ENCODE data around the gene TMEM233. TPM values are rescaled to one million over a fixed set of nuclear protein-coding genes. Genes with fewer than 3 reads are reported as not detected.
A peak's percentile ranks its signal among the peaks of the same experiment; 100 is the strongest.

Gene TMEM233
- total RNA-seq, 2 donors from 2014 or later, result 0.10 to 0.13 TPM

DNA sequence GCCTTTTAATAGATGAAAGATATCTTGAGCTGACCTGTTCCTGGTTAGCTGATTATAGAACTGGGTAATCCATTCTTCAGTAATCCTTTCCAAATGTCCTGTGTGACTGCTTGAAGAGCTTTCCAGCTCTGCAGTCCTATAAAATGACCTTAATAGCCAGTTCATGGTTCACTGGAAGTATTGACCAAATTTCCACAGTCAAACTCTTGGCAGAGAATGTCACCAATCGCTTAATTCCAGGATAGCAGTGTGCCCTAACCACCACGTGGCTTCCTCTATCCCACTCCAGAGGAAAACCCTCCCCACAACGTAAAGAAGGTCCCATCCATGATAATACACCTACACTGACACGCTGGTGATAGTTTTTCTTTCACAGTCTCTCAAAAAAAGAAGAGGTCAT lies 91.8 kb downstream of the TMEM233 start:
- Histone ChIP-seq H3K4me3 (no peak overlapping the region), H3K27me3 (no peaks in the 10 kb centered on the region), H3K36me3 (peaks cover 7% of the 10 kb centered on the region), H3K9me3 (no peaks in the 10 kb centered on the region), H3K27ac (peak overlapping the region; percentile 85), H3K9ac (ENCODE audit: low read depth in 2 of 2, low read length in 2 of 2) (peak overlapping the region in 1 of 2 donors; percentile 63), H3K4me1 (peaks cover 40% of the 10 kb centered on the region)
- no peak for DNase-seq
- TF ChIP-seq, protein P1, sequence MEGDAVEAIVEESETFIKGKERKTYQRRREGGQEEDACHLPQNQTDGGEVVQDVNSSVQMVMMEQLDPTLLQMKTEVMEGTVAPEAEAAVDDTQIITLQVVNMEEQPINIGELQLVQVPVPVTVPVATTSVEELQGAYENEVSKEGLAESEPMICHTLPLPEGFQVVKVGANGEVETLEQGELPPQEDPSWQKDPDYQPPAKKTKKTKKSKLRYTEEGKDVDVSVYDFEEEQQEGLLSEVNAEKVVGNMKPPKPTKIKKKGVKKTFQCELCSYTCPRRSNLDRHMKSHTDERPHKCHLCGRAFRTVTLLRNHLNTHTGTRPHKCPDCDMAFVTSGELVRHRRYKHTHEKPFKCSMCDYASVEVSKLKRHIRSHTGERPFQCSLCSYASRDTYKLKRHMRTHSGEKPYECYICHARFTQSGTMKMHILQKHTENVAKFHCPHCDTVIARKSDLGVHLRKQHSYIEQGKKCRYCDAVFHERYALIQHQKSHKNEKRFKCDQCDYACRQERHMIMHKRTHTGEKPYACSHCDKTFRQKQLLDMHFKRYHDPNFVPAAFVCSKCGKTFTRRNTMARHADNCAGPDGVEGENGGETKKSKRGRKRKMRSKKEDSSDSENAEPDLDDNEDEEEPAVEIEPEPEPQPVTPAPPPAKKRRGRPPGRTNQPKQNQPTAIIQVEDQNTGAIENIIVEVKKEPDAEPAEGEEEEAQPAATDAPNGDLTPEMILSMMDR (IDR thresholded peaks at IDR 0.05), result no peak
- intact Hi-C loops (cut with DNase I), result no loop called here

DNA sequence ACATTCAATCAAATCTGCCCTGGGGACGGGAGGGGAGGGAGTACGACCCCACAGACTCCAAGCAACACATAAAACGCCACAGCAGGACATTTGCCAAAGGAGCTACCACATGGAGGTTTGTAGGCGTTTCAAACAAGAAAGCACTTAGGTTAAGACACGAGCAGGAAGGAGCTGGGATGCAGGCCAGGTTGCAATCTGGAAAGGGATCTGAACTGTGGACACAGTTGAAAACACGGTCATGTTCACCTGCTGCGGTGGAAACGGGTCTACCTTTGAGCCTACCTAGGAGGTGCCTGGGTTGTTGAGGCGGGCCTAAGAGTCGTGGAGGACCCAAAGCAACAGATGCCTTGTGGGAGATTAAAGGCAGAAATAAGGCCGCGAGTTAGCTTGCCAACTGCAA lies 92.8 kb downstream of the TMEM233 start:
- Histone ChIP-seq H3K4me1 (peaks cover 35% of the 10 kb centered on the region), H3K9me3 (no peaks in the 10 kb centered on the region), H3K27ac (peak overlapping the region; percentile 85), H3K27me3 (no peaks in the 10 kb centered on the region), H3K36me3 (no peaks in the 10 kb centered on the region), H3K4me3 (no peak overlapping the region), H3K9ac (ENCODE audit: low read depth in 2 of 2, low read length in 2 of 2) (peak overlapping the region in 1 of 2 donors; percentile 38)
- peak; percentile 37 for DNase-seq
- intact Hi-C loops (cut with DNase I), result no loop called here
- TF ChIP-seq, protein P1 (IDR thresholded peaks at IDR 0.05), result no peak

DNA sequence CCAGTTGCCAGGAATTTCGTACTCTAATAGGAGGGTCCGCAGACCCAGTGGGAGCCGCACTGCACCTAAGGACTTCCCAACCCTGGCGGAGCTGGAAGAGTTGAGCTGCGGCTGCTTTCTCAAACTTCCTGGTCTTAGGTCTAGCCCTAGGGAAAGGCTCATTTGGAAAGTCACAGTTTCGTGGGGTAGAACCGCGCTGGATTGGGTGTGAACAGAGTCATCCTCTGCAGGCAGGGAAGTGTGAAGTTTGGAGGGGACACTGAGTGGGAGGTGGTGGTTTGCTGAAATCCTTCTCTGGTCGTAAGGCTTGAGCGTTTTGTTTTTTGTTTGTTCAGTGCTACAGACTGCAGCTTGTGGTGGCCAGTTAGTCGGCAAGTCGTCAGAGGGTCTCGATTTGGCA lies 93.2 kb downstream of the TMEM233 start:
- no peaks in the 10 kb centered on the region for H3K36me3 ChIP-seq
- TF ChIP-seq, protein P1 (IDR thresholded peaks at IDR 0.05), result no peak
- H3K4me3 ChIP-seq, result no peak overlapping the region
- H3K27ac ChIP-seq, result no peak overlapping the region
- H3K9ac ChIP-seq (ENCODE audit: low read depth in 2 of 2, low read length in 2 of 2), result peak overlapping the region in 1 of 2 donors; percentile 38
- H3K9me3 ChIP-seq, result no peaks in the 10 kb centered on the region
- H3K27me3 ChIP-seq, result no peaks in the 10 kb centered on the region
- H3K4me1 ChIP-seq, result peaks cover 31% of the 10 kb centered on the region
- intact Hi-C loops (cut with DNase I), result no loop called here
- DNase-seq, result no peak

DNA sequence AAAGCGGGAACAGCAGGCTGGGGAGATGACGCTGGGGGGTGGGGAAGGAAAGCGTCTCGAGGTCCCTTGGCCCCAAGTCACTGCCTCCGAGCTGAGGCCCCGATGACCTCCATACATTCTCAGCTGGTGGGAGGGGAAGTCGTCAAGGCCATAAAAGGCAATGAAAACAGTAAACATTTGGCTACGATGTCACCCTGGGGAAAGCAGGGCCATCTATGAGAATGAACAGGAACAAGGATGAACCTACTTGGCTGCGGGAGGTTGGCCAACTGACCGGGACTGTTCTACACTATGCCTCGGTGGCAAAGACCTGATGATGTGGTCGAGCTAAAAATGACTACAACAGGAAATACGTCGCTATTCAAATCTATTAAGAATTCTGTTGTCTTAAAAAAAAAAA lies 93.8 kb downstream of the TMEM233 start:
- Histone ChIP-seq H3K4me3 (no peak overlapping the region), H3K9ac (ENCODE audit: low read depth in 2 of 2, low read length in 2 of 2) (no peak overlapping the region), H3K36me3 (no peaks in the 10 kb centered on the region), H3K27ac (no peak overlapping the region), H3K27me3 (no peaks in the 10 kb centered on the region), H3K4me1 (peaks cover 31% of the 10 kb centered on the region), H3K9me3 (no peaks in the 10 kb centered on the region)
- intact Hi-C loops (cut with DNase I), result no loop called here
- DNase-seq, result no peak
- TF ChIP-seq, protein P1 (IDR thresholded peaks at IDR 0.05), result no peak

DNA sequence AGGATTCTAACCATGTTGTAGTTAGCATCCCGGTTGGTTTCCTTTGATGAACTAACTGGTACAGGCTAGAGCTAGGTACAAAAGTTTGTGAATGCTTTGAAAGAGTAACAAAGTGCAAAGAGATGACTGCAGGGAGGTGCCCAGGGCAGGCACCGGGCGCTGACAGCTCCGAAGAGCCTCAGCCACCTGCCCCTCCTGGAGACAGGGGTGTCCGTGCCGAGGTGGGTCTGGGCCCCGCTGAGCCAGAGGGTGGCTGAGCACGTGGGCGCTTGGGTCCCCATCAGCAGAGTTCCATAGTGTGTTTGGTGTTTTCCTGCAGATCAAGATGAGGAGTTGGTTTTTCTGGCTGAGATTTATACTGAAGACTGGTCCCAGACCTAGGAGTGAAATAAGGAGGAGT lies 94.3 kb downstream of the TMEM233 start:
- Histone ChIP-seq H3K36me3 (no peaks in the 10 kb centered on the region), H3K27me3 (no peaks in the 10 kb centered on the region), H3K4me3 (no peak overlapping the region), H3K4me1 (peaks cover 30% of the 10 kb centered on the region), H3K9me3 (no peaks in the 10 kb centered on the region), H3K9ac (ENCODE audit: low read depth in 2 of 2, low read length in 2 of 2) (peak overlapping the region in 1 of 2 donors; percentile 0), H3K27ac (no peak overlapping the region)
- no peak for DNase-seq
- intact Hi-C loops (cut with DNase I), result no loop called here
- TF ChIP-seq, protein P1 (IDR thresholded peaks at IDR 0.05), result no peak
